H9 (cell line): ENCODE data around the gene ELAPOR1. TPM values are rescaled to one million over a fixed set of nuclear protein-coding genes. Genes with fewer than 3 reads are reported as not detected.

Experiments
- DNase-seq: peaks from one replicate; pipeline ENCODE4 v3.0.0-alpha.2; 2017
- H2AFZ ChIP-seq: one replicate; pipeline ENCODE4 v1.6.1; 2013; ENCODE audit warnings: mild to moderate bottlenecking, low read length, control low read depth, moderate library complexity
- H2AK5ac ChIP-seq: 2 replicates; pipeline ENCODE4 v1.6.1; 2013; ENCODE audit warnings: low read length, control low read depth, mixed read lengths; ENCODE audit not compliant: insufficient read length
- H2BK120ac ChIP-seq: one replicate; pipeline ENCODE4 v1.6.1; 2013; ENCODE audit warnings: low read depth, mild to moderate bottlenecking, low read length, control low read depth, inconsistent platforms; ENCODE audit not compliant: poor library complexity, severe bottlenecking
- H2BK12ac ChIP-seq: 2 replicates; pipeline ENCODE4 v1.6.1; 2013; ENCODE audit warnings: low read length, control low read depth, mixed read lengths, low read depth; ENCODE audit not compliant: insufficient read length
- H2BK15ac ChIP-seq: 2 replicates; pipeline ENCODE4 v1.6.1; 2013; ENCODE audit warnings: low read depth, low read length, control low read depth
- H2BK20ac ChIP-seq: one replicate; pipeline ENCODE4 v1.6.1; 2013; ENCODE audit warnings: low read depth, mild to moderate bottlenecking, low read length, control low read depth, inconsistent platforms; ENCODE audit not compliant: poor library complexity, severe bottlenecking
- H2BK5ac ChIP-seq: 2 replicates; pipeline ENCODE4 v1.6.1; 2013; ENCODE audit warnings: low read length, control low read depth, mixed read lengths; ENCODE audit not compliant: insufficient read length
- H3K14ac ChIP-seq: 2 replicates; pipeline ENCODE4 v1.6.1; 2013; ENCODE audit warnings: low read length, control low read depth; ENCODE audit not compliant: insufficient read depth
- H3K18ac ChIP-seq: 2 replicates; pipeline ENCODE4 v1.6.1; 2013; ENCODE audit warnings: low read depth, mild to moderate bottlenecking, mixed read lengths, low read length, control low read depth; ENCODE audit not compliant: insufficient read length
- H3K23ac ChIP-seq: 2 replicates; pipeline ENCODE4 v1.6.1; 2013; ENCODE audit warnings: low read length, control low read depth, mixed read lengths, low read depth; ENCODE audit not compliant: insufficient read length
- H3K23me2 ChIP-seq: 2 replicates; pipeline ENCODE4 v1.6.1; 2013; ENCODE audit warnings: low read depth, mild to moderate bottlenecking, mixed read lengths, low read length, control low read depth; ENCODE audit not compliant: insufficient read length, poor library complexity, severe bottlenecking
- H3K27ac ChIP-seq: 2 replicates; pipeline ENCODE4 v1.5.1; 2013; ENCODE audit warnings: low read length, control low read depth, mixed read lengths, low read depth; ENCODE audit not compliant: insufficient read length
- H3K27me3 ChIP-seq: 2 replicates; pipeline ENCODE4 v1.6.1; 2013; ENCODE audit warnings: low read length, control low read depth, inconsistent platforms; ENCODE audit not compliant: insufficient read depth
- H3K4ac ChIP-seq: 2 replicates; pipeline ENCODE4 v1.6.1; 2013; ENCODE audit warnings: low read depth, mild to moderate bottlenecking, control low read depth, inconsistent platforms, low read length, moderate library complexity
- H3K4me1 ChIP-seq: 2 replicates; pipeline ENCODE4 v1.6.1; 2013; ENCODE audit warnings: low read length, control low read depth, inconsistent platforms; ENCODE audit not compliant: insufficient read depth
- H3K4me2 ChIP-seq: 2 replicates; pipeline ENCODE4 v1.6.1; 2013; ENCODE audit warnings: low read length, control low read depth, mixed read lengths; ENCODE audit not compliant: insufficient read length, insufficient read depth
- H3K56ac ChIP-seq: 2 replicates; pipeline ENCODE4 v1.6.1; 2013; ENCODE audit warnings: low read depth, mild to moderate bottlenecking, mixed read lengths, low read length, control low read depth; ENCODE audit not compliant: insufficient read length
- H3K79me1 ChIP-seq: 2 replicates; pipeline ENCODE4 v1.6.1; 2013; ENCODE audit warnings: low read depth, mild to moderate bottlenecking, moderate library complexity, low read length, control low read depth, inconsistent platforms; ENCODE audit not compliant: insufficient read depth, poor library complexity, severe bottlenecking
- H3K79me2 ChIP-seq: 2 replicates; pipeline ENCODE4 v1.6.1; 2013; ENCODE audit warnings: low read length, control low read depth, inconsistent platforms; ENCODE audit not compliant: insufficient read depth
- H3K9ac ChIP-seq: 2 replicates; pipeline ENCODE4 v1.6.1; 2013; ENCODE audit warnings: low read length, control low read depth, mixed read lengths; ENCODE audit not compliant: insufficient read length; ENCODE audit errors: extremely low read depth
- H3K9me3 ChIP-seq: one replicate; pipeline ENCODE4 v1.6.1; 2013; ENCODE audit warnings: low read depth, low read length, inconsistent platforms; ENCODE audit not compliant: control insufficient read depth
- H3T11ph ChIP-seq: one replicate; pipeline ENCODE4 v1.6.1; 2013; ENCODE audit warnings: mild to moderate bottlenecking, low read length, control low read depth, inconsistent platforms
- H4K20me1 ChIP-seq: one replicate; pipeline ENCODE4 v1.6.1; 2013; ENCODE audit not compliant: control insufficient read depth, insufficient read length, insufficient read depth
- H4K5ac ChIP-seq: 2 replicates; pipeline ENCODE4 v1.6.1; 2013; ENCODE audit warnings: low read depth, mild to moderate bottlenecking, mixed read lengths, low read length, control low read depth; ENCODE audit not compliant: insufficient read length
- H4K8ac ChIP-seq: replicated peaks from 2 replicates; pipeline ENCODE4 v1.6.1; 2013; ENCODE audit warnings: low read length, control low read depth, mixed read lengths, low read depth; ENCODE audit not compliant: insufficient read length
- H4K91ac ChIP-seq: 2 replicates; pipeline ENCODE4 v1.6.1; 2013; ENCODE audit warnings: low read depth, mild to moderate bottlenecking, moderate library complexity, mixed read lengths, low read length, control low read depth; ENCODE audit not compliant: insufficient read length
- H3K27ac Mint-ChIP-seq, 3 experiments: 2 replicates in 2 of 3; 3 replicates in 1 of 3; pipeline ENCODE4 v1.8.0; 2020 to 2021; ENCODE audit warnings: mixed read lengths in 3 of 3, mild to moderate bottlenecking in 1 of 3, moderate library complexity in 1 of 3
- H3K27me3 Mint-ChIP-seq: 2 replicates; pipeline ENCODE4 v1.8.0; 2021; ENCODE audit warnings: low read depth, mild to moderate bottlenecking, moderate library complexity, mixed read lengths
- H3K36me3 Mint-ChIP-seq, 3 experiments: 2 replicates in 2 of 3; 3 replicates in 1 of 3; pipeline ENCODE4 v1.8.0; 2020 to 2021; ENCODE audit warnings: low read depth in 3 of 3, mixed read lengths in 3 of 3; ENCODE audit not compliant: insufficient read depth in 1 of 3
- H3K4me1 Mint-ChIP-seq, 2 experiments: 2 replicates each; pipeline ENCODE4 v1.8.0; 2020; ENCODE audit warnings: mixed read lengths in 2 of 2
- H3K4me3 Mint-ChIP-seq, 2 experiments: 2 replicates in 1 of 2; 3 replicates in 1 of 2; pipeline ENCODE4 v1.8.0; 2020 to 2021; ENCODE audit warnings: mild to moderate bottlenecking in 2 of 2, mixed read lengths in 2 of 2, moderate library complexity in 1 of 2
- H3K9me3 Mint-ChIP-seq, 2 experiments: 2 replicates in 1 of 2; 3 replicates in 1 of 2; pipeline ENCODE4 v1.8.0; 2020; ENCODE audit warnings: mild to moderate bottlenecking in 2 of 2, mixed read lengths in 2 of 2, moderate library complexity in 1 of 2
- CTCF ChIP-seq: fragments of 200-600 bp; sonication (generic); conservative IDR thresholded peaks from 3 replicates; pipeline ENCODE4 v1.8.0; 2021; ENCODE audit warnings: antibody characterized with exemption, mild to moderate bottlenecking
- WGBS: extraction: QIAGEN DNeasy Blood & Tissue Kit; methylation state at CpG from one replicate; pipeline ENCODE4 v1.1.7; 2013; ENCODE audit warnings: missing lambda C conversion rate, low lambda C conversion rate, mixed read lengths; ENCODE audit not compliant: insufficient read length; ENCODE audit errors: extremely low coverage; 5-methylcytosine and 5-hydroxymethylcytosine counted together
- total RNA-seq: library from RNA; stranded (reverse); gene quantifications from 2 replicates; pipeline ENCODE4 v1.2.1, GENCODE V29; 2021

ELAPOR1 gene
- total RNA-seq, 1 experiment from 2014 or later: 0.55 TPM

- Histone ChIP-seq H3K18ac (peak overlapping the region; percentile 90), H2AFZ (peak overlapping the region; percentile 53), H3K27ac (no peak overlapping the region), H3K4ac (peak overlapping the region; percentile 15; the same call in 1 of the 2 replicates), H2BK20ac (no peak overlapping the region), H3K14ac (peak overlapping the region; percentile 89), H3K56ac (peak overlapping the region; percentile 57), H3K9ac (peak overlapping the region; percentile 91), H4K5ac (peak overlapping the region; percentile 77), H2BK5ac (peak overlapping the region; percentile 54), H3K79me1 (peaks cover 2% of the 10 kb centered on the region), H3T11ph (no peak overlapping the region), H3K79me2 (peaks cover 3% of the 10 kb centered on the region; the same call in 1 of the 2 replicates), H4K20me1 (no peaks in the 10 kb centered on the region), H2AK5ac (no peak overlapping the region), H3K23ac (no peak overlapping the region), H3K27me3 (no peaks in the 10 kb centered on the region), H2BK12ac (no peak overlapping the region), H2BK15ac (no peak overlapping the region), H4K8ac (no peak overlapping the region), H4K91ac (no peak overlapping the region), H3K9me3 (no peaks in the 10 kb centered on the region), H2BK120ac (peak overlapping the region; percentile 64), H3K4me1 (no peaks in the 10 kb centered on the region), H3K23me2 (peaks cover 5% of the 10 kb centered on the region), H3K4me2 (peak overlapping the region; percentile 92)
- Mint-ChIP-seq H3K4me1 (0 out of 4 replicates have a peak, but pooled peaks cover 0 to 5% of the 10 kb centered on the region in 2 experiments), H3K27ac (peak overlapping the region; percentile 98), H3K9me3 (peaks cover 0 to 3% of the 10 kb centered on the region in 2 experiments; a peak in 1 of 5 replicates), H3K4me3 (peak overlapping the region; percentile 98 to 99), H3K27me3 (peaks cover 4% of the 10 kb centered on the region; the same call in 1 of the 2 replicates), H3K36me3 (peaks cover 3 to 25% (median 6%) of the 10 kb centered on the region in 3 experiments)
- no CpG with 5 or more reads among the region's 77 CpGs for WGBS
- peak; percentile 87 for TF ChIP-seq CTCF
- peak; percentile 97 for DNase-seq
These were observed 13.8 kb upstream of the ELAPOR1 start for GRCh38 chr1:109099938-109100773.
